PC-9 (cell line): Measurements from ENCODE around the gene PLA2G2C. TPM values are rescaled to one million over a fixed set of nuclear protein-coding genes. Genes with fewer than 3 reads are reported as not detected.

Experiments used
- BruUV-seq: library from RNA; stranded (reverse); fragments of 400-500 nt; replicated peaks from 2 replicates; lab custom pipeline; 2021; lab: Mats Ljungman, UMichigan
- CTCF ChIA-PET: fragments of 300-600 bp; sonication (Branson Sonifier 250); formaldehyde crosslinking; loops from one replicate; lab custom pipeline; 2022; ENCODE audit warnings: antibody characterized with exemption; lab: Charles Lee
- POLR2A ChIA-PET: fragments of 300-600 bp; sonication (Branson Sonifier 250); formaldehyde crosslinking; loops from one replicate; lab custom pipeline; 2022; ENCODE audit warnings: antibody characterized with exemption; ENCODE audit not compliant: unreplicated experiment; lab: Charles Lee
- DNase-seq, 2 experiments: peaks; one replicate each; pipeline versions ENCODE4 v3.0.0 to v3.0.0-alpha.2; 2015 to 2022; ENCODE audit warnings: mixed read lengths in 1 of 2
- H2AFZ ChIP-seq: fragments of 200-600 bp; sonication (generic); 2 replicates; pipeline ENCODE4 v1.8.1; 2017; ENCODE audit warnings: antibody characterized with exemption
- H3F3A ChIP-seq: fragments of 200-600 bp; sonication (generic); 2 replicates; pipeline ENCODE4 v1.8.1; 2017; ENCODE audit warnings: antibody characterized with exemption, mild to moderate bottlenecking, low read depth; ENCODE audit not compliant: insufficient read depth
- H3K27ac ChIP-seq: fragments of 200-600 bp; sonication (generic); 2 replicates; pipeline ENCODE4 v1.6.1; 2016; ENCODE audit warnings: mixed run types
- H3K27me3 ChIP-seq: fragments of 200-600 bp; sonication (generic); 2 replicates; pipeline ENCODE4 v1.6.1; 2016; ENCODE audit warnings: low read depth, mixed run types; ENCODE audit not compliant: insufficient read depth
- H3K36me3 ChIP-seq: fragments of 200-600 bp; sonication (generic); 2 replicates; pipeline ENCODE4 v1.6.1; 2016; ENCODE audit warnings: low read depth, mixed run types
- H3K4me1 ChIP-seq: fragments of 200-600 bp; sonication (generic); replicated peaks from 2 replicates; pipeline ENCODE4 v1.6.1; 2016; ENCODE audit warnings: mixed run types; ENCODE audit not compliant: insufficient read depth
- H3K4me2 ChIP-seq: fragments of 200-600 bp; sonication (generic); 2 replicates; pipeline ENCODE4 v1.6.1; 2017; ENCODE audit warnings: mixed run types
- H3K4me3 ChIP-seq: fragments of 200-600 bp; sonication (generic); 2 replicates; pipeline ENCODE4 v1.6.1; 2016; ENCODE audit warnings: mixed run types
- H3K79me2 ChIP-seq: fragments of 200-600 bp; sonication (generic); 2 replicates; pipeline ENCODE4 v1.6.1; 2017; ENCODE audit warnings: low read depth, mixed run types
- H3K9me2 ChIP-seq: fragments of 200-600 bp; sonication (generic); 2 replicates; pipeline ENCODE4 v1.8.1; 2017; ENCODE audit warnings: mild to moderate bottlenecking; ENCODE audit not compliant: insufficient read depth
- H3K9me3 ChIP-seq: fragments of 200-600 bp; sonication (generic); 2 replicates; pipeline ENCODE4 v1.8.1; 2016; ENCODE audit warnings: low read depth; ENCODE audit not compliant: insufficient read depth
- H4K20me1 ChIP-seq: fragments of 200-600 bp; sonication (generic); 2 replicates; pipeline ENCODE4 v1.8.1; 2017; ENCODE audit not compliant: insufficient read depth
- CTCF ChIP-seq: fragments of 200-600 bp; sonication (generic); conservative IDR thresholded peaks from 2 replicates; pipeline ENCODE4 v1.6.1; 2017; ENCODE audit warnings: mixed run types, antibody characterized with exemption, mild to moderate bottlenecking, moderate library complexity
- EZH2 ChIP-seq: fragments of 200-600 bp; sonication (generic); IDR thresholded peaks from 2 replicates; pipeline ENCODE4 v1.8.0; 2017; ENCODE audit warnings: antibody characterized with exemption, low read depth
- intact Hi-C: fragments of 100-400 bp; cut with micrococcal nuclease; formaldehyde crosslinking; loops from one replicate; pipeline ENCODE4 v1.10.0; 2022; ENCODE audit not compliant: unreplicated experiment
- total RNA-seq: library from RNA; stranded (reverse); gene quantifications from 2 replicates; pipeline ENCODE4 v1.2.3, GENCODE V29; 2021

PLA2G2C gene
- total RNA-seq, 1 experiment from 2014 or later = 0.55 TPM

- Histone ChIP-seq H4K20me1 (no peaks in the 10 kb centered on the region), H3K9me2 (no peaks in the 10 kb centered on the region), H2AFZ (no peak overlapping the region), H3K79me2 (no peaks in the 10 kb centered on the region), H3K27me3 (no peaks in the 10 kb centered on the region), H3K36me3 (no peaks in the 10 kb centered on the region), H3K4me3 (no peak overlapping the region), H3K4me2 (peak overlapping the region; percentile 49), H3K9me3 (no peaks in the 10 kb centered on the region), H3K4me1 (peaks cover 44% of the 10 kb centered on the region), H3K27ac (peak overlapping the region; percentile 49), H3F3A (peaks cover 12% of the 10 kb centered on the region; the same call in 1 of the 2 replicates)
- intact Hi-C loops = no loop called here
- DNase-seq = peak in 1 of 2 experiments; percentile 81
- BruUV-seq = no TSS peak
- ChIA-PET CTCF (interaction anchor here (0.6 to 1.2 kb wide), 4 partner anchors 9 to 552 kb away, joined by 3 to 4 read pairs (median 3); partner anchors contain the start of gene SH2D5), POLR2A (interaction anchor here (0.6 kb wide), 1 partner anchor 56 kb away, joined by 6 read pairs; no protein-coding TSS in a partner anchor)
- TF ChIP-seq EZH2 = no peak
- TF ChIP-seq CTCF = no peak
These were observed 6.0 kb downstream of the PLA2G2C start for GRCh38 chr1:20180129-20180843.

GRCh38 chr1:20179371-20180128, 6.8 kb downstream of the PLA2G2C start:
- Histone ChIP-seq H2AFZ (no peak overlapping the region), H3K4me2 (peak overlapping the region; percentile 49; the same call in 1 of the 2 replicates), H3K4me3 (no peak overlapping the region), H3K9me2 (no peaks in the 10 kb centered on the region), H3K4me1 (peaks cover 37% of the 10 kb centered on the region), H3K36me3 (no peaks in the 10 kb centered on the region), H3K9me3 (no peaks in the 10 kb centered on the region), H3F3A (0 out of 2 replicates have a peak, but pooled peaks cover 6% of the 10 kb centered on the region), H3K27me3 (no peaks in the 10 kb centered on the region), H3K79me2 (no peaks in the 10 kb centered on the region), H3K27ac (peak overlapping the region; percentile 49), H4K20me1 (no peaks in the 10 kb centered on the region)
- no TSS peak for BruUV-seq
- intact Hi-C loops = no loop called here
- TF ChIP-seq EZH2 = no peak
- POLR2A ChIA-PET = no interaction called here
- CTCF ChIA-PET = interaction anchor here (0.6 to 1.2 kb wide), 3 partner anchors 8 to 553 kb away, joined by 3 to 4 read pairs (median 3); partner anchors contain the start of gene SH2D5
- no peak for DNase-seq

GRCh38 chr1:20178634-20179370, 7.5 kb downstream of the PLA2G2C start:
- H3K9me3 ChIP-seq = no peaks in the 10 kb centered on the region
- no peaks in the 10 kb centered on the region for H3K9me2 ChIP-seq
- no peak for TF ChIP-seq EZH2
- no peak for TF ChIP-seq CTCF
- H2AFZ ChIP-seq = no peak overlapping the region
- ChIA-PET CTCF (no interaction called here), POLR2A (no interaction called here)
- H3K36me3 ChIP-seq = no peaks in the 10 kb centered on the region
- H3K79me2 ChIP-seq = no peaks in the 10 kb centered on the region
- no peak overlapping the region for H3K27ac ChIP-seq
- H3K4me1 ChIP-seq = peaks cover 29% of the 10 kb centered on the region
- BruUV-seq = no TSS peak
- 0 out of 2 replicates have a peak, but pooled peaks cover 6% of the 10 kb centered on the region for H3F3A ChIP-seq
- no peaks in the 10 kb centered on the region for H3K27me3 ChIP-seq
- H3K4me3 ChIP-seq = no peak overlapping the region
- no peaks in the 10 kb centered on the region for H4K20me1 ChIP-seq
- intact Hi-C loops = no loop called here
- DNase-seq = no peak
- H3K4me2 ChIP-seq = no peak overlapping the region
